Hypothalamus (tissue), 51 donors: Measurements from ENCODE around the gene LHX6.

ENCODE experiments used
- DNase-seq, 51 donors: peaks; one replicate each; lab custom pipeline; 2025; lab: John Stamatoyannopoulos, UW

Gene LHX6

GRCh38 chr9:122193651-122194050 lies 35.1 kb downstream of the LHX6 start:
- DNase-seq = no peak

- DNase-seq = no peak
These were observed 35.7 kb downstream of the LHX6 start for GRCh38 chr9:122192914-122193525.

GRCh38 chr9:122192261-122192875 lies 36.4 kb downstream of the LHX6 start:
- no peak for DNase-seq

GRCh38 chr9:122191584-122191983 lies 37.2 kb downstream of the LHX6 start:
- DNase-seq = no peak

GRCh38 chr9:122190597-122191381 lies 38.0 kb downstream of the LHX6 start:
- DNase-seq = peak in 11 of 51 donors; percentile 2 to 37 (median 13)

GRCh38 chr9:122188369-122188768 lies 40.4 kb downstream of the LHX6 start:
- no peak for DNase-seq

- DNase-seq = no peak
These were observed 41.8 kb downstream of the LHX6 start for GRCh38 chr9:122186777-122187470.

- no peak for DNase-seq
These were observed 42.5 kb downstream of the LHX6 start for GRCh38 chr9:122186301-122186700.

- no peak for DNase-seq
These were observed 44.2 kb downstream of the LHX6 start for GRCh38 chr9:122184551-122184950.

- DNase-seq = no peak
These were observed 45.3 kb downstream of the LHX6 start for GRCh38 chr9:122183501-122183900.

GRCh38 chr9:122180633-122181032 lies 48.1 kb downstream of the LHX6 start:
- DNase-seq = peak in 2 of 51 donors; percentile 10 to 52

GRCh38 chr9:122179690-122180074 lies 49.1 kb downstream of the LHX6 start:
- no peak for DNase-seq

GRCh38 chr9:122179054-122179689 lies 49.6 kb downstream of the LHX6 start:
- DNase-seq = no peak

- DNase-seq = no peak
These were observed 51.8 kb downstream of the LHX6 start for GRCh38 chr9:122176916-122177315.

GRCh38 chr9:122173670-122174069 lies 55.1 kb downstream of the LHX6 start:
- DNase-seq = no peak

GRCh38 chr9:122172131-122172530 lies 56.6 kb downstream of the LHX6 start:
- DNase-seq = no peak

- DNase-seq = no peak
These were observed 60.4 kb downstream of the LHX6 start for GRCh38 chr9:122168356-122168755.

GRCh38 chr9:122164286-122164685 lies 64.5 kb downstream of the LHX6 start:
- DNase-seq = no peak

- DNase-seq = no peak
These were observed 66.3 kb downstream of the LHX6 start for GRCh38 chr9:122162415-122162814.

GRCh38 chr9:122159925-122160246 lies 68.9 kb downstream of the LHX6 start:
- no peak for DNase-seq
